ENCODE results near the gene PIGA.

- TF ChIP-seq RFX5 (IDR thresholded peaks at IDR 0.05): no peak
- TF ChIP-seq CTCF (IDR thresholded peaks at IDR 0.05): no peak
- TF ChIP-seq MAZ (IDR thresholded peaks at IDR 0.05; ENCODE audit: borderline replicate concordance, low read depth, low read length): no peak
- TF ChIP-seq NFE2L2 (conservative IDR thresholded peaks at IDR 0.05; ENCODE audit: low read length): no peak
- no peak for TF ChIP-seq REST (IDR thresholded peaks at IDR 0.05)
- TF ChIP-seq MAX (IDR thresholded peaks at IDR 0.05): no peak
- TF ChIP-seq POLR2A (IDR thresholded peaks at IDR 0.05; ENCODE audit: low read length): no peak
- TF ChIP-seq SMC3 (IDR thresholded peaks at IDR 0.05): no peak
- no peak for TF ChIP-seq RAD21 (conservative IDR thresholded peaks at IDR 0.05 in 1 of 2, IDR thresholded peaks at IDR 0.05 in 1 of 2)
- no peak for TF ChIP-seq CEBPB (IDR thresholded peaks at IDR 0.05)
- TF ChIP-seq EP300 (IDR thresholded peaks at IDR 0.05): no peak
- no peak for TF ChIP-seq POLR2AphosphoS2 (conservative IDR thresholded peaks at IDR 0.05; ENCODE audit: low read length)
Observed at GRCh38 chrX:15314472-15314871, 20.9 kb downstream of the PIGA start.
